ENCODE results near the gene CDH20.
"Not testable (repeated sequence)": the region's sequence is repeated elsewhere in the genome, so short reads cannot be mapped to it uniquely, and the experiment has no call there.

Gene CDH20

GRCh38 chr18:61350578-61350977 is 17.3 kb downstream of the CDH20 start:
- no peak for DNase-seq

GRCh38 chr18:61352059-61352458 is 18.8 kb downstream of the CDH20 start:
- no peak for DNase-seq

- DNase-seq, result no peak
Observed at GRCh38 chr18:61352611-61353010, 19.4 kb downstream of the CDH20 start.

DNA sequence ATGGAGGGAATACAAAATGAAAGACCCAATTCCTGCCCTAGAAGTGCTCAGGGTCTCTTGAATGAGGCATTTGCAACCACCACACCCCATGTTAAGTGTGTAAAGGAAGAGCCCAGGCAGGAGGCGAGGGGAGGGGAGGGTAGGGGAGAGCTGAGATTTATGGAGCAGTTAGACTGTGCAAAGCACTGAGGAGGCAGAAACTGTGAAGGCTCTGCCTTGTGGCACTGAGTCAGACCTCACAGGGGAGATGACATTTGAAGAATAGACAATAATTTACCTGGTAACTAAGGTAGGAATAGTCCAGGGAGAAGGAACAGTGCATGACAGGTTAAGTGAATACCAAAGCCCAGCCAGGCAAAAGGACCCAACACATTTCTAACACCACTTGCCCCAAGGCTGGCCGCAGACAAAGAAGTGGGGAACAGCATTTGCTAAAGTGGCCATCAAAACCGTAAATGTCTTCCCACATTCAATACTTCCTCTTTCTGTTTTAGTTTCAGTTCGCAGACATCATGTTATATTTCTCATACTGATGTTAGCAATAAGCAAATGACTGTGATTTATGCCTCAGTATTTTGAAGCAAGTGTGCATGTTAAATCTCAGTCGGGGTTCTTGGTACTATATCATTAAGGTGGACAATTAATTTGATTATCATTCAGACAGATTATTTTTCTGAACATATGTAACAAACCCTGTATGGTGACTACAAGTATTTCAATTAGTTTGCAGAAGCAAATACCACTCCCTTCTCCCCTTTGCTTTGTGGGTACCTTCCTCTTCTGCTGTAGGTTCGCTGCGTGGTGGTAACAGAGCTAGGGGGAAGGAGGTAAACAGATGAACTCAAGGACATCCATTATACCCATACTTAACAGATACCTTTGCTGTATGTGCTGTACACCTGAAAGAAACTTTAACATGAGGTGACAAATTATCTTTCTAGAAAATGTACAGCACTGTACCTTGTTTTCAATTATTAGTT is 27.5 kb downstream of the CDH20 start:
- no peak for DNase-seq

GRCh38 chr18:61362511-61362910 is 29.3 kb downstream of the CDH20 start:
- no peak for DNase-seq

DNA sequence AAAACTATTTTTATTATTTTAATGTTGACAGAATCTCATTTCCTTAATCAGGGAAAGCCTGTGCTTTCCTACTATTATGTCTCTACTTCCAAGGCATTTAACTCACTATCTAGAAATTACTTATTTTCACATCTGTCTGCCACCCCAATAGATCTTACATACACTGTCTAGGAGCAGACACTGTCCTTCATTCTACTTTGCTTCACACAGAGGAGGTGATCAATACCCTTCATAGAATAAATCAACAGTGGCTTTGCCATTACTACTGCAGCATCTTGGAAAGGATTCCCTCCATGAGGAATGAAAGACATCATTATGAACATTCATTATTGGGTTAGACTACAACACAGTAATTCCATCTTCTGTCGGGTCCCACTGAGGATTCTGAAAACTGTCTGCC is 31.7 kb downstream of the CDH20 start:
- DNase-seq, result no peak

GRCh38 chr18:61368001-61368400 is 34.8 kb downstream of the CDH20 start:
- DNase-seq, result no peak

- DNase-seq, result not testable (repeated sequence)
Observed at GRCh38 chr18:61369671-61370070, 36.4 kb downstream of the CDH20 start.

DNA sequence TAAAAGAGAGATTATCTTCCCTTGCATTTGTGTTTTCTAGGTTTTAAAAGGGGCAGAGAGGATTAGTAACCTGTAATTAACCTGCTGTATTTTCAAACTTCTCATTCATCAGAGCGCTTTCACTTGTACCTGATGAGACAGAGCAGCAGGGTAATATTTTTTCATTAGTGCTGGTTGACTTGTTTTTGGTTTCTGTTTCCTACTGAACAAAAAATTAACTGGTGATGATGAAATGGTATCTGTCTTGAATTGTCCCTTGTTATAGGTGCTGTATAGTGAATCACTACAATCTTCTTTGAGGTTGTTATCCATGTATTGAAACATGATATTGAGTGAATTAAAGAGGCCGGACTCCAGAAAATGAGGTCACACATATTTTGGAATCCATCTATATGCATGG is 37.9 kb downstream of the CDH20 start:
- DNase-seq, result no peak

- DNase-seq, result no peak
Observed at GRCh38 chr18:61379827-61380226, 46.6 kb downstream of the CDH20 start.

GRCh38 chr18:61388010-61388409 is 54.8 kb downstream of the CDH20 start:
- no peak for DNase-seq

- DNase-seq, result no peak
Observed at GRCh38 chr18:61394983-61395382, 61.8 kb downstream of the CDH20 start.

DNA sequence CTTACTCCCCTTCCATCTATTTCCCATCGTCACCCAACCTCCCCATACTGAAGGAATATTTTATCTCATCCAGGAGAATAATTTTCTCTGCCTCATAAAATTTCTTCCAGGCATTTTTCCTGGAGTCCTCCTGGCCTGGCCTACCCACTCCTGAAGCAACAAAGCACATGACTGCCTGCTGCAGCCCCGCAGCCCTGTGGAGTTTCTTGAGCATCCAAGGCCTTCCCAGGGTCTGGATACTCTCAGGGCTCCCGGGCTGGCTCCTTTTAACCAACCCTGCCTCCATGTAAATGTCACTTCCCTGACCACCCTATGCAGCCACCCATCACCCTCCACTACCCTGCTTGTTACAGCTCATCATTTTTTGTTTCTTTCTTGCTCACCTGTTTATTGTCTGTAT is 64.0 kb downstream of the CDH20 start:
- no peak for DNase-seq

DNA sequence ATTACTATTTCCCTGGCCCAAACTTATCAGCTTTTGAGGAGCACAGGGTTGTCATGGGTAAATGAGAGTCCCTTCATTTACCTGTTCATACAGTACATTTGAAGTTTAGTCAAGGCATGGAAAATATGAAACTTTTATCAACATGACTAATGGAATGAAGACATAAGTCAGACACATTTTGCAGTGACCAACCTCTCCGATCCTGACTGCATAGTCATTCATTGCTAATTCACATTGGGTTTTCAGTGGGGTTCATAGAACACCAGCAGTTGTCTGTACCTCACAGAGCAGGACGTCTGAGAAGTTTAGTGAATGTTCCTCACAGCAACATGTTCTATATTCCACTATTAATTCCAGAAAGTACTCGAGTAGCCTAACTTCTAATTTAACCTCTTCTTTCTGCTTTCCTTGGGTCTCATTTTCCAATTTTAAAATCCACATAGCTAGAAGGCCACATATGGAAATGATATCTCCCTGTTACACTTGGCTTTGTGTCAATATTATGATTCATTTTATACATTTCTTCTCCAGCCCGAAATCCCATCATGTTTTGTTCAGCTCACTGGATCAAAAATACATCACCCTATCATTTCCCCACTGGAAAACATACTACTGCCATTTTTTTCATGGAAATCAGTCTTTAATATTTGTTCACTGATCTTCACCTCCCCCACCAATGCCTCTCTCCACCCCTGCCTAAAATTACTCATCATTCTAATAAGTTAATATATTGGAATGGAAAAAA is 65.9 kb downstream of the CDH20 start:
- DNase-seq, result no peak

DNA sequence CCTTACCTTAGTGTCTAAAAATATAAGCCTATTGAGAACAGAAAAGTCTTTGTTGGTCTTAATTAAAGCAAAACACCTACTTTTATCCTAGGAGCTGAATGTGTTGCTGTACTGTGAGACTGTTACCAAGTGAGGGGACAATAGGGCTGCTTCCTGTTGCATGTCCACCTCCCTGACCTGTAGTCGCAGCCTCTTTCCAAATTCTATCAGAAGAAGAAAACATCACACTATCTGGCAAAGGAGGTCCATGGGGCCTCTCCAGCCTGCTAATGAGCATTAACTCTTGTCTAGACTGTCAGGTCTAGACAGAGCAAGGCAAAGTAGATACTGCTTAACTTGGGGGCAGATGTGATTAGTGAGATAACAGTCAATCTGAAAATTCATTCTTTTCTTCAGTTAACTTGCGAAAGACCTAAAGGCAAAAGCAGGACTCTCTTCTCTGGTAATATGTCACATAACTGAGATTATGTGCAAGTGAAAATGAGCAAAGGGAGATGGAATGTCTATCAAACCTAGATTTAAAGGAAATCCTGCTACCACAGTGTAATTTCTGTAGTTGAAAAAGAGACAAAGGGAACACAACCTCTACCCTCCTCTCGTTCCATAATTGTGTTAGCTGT is 66.9 kb downstream of the CDH20 start:
- DNase-seq, result no peak

GRCh38 chr18:61400716-61401115 is 67.5 kb downstream of the CDH20 start:
- DNase-seq, result no peak

DNA sequence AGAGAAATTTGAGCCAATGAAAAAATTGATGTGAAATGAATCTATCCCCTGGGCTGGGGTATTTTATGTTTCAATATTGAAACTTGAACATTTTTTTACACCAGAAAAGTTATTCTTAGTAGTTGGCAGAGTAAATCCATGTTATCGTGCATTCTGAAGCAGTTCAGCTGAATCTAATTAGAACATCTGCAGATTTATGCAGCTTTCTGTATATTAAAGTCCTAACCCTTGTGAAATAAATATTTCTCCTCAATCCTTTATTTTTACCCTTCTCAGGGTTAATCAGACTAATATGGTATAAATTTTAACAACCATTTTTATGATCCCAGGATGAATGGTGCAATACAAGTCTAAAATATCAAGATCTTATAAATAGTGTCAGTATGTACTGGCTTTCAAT is 69.5 kb downstream of the CDH20 start:
- no peak for DNase-seq

GRCh38 chr18:61413396-61413795 is 80.2 kb downstream of the CDH20 start:
- DNase-seq, result no peak

GRCh38 chr18:61414086-61414485 is 80.9 kb downstream of the CDH20 start:
- DNase-seq, result no peak

DNA sequence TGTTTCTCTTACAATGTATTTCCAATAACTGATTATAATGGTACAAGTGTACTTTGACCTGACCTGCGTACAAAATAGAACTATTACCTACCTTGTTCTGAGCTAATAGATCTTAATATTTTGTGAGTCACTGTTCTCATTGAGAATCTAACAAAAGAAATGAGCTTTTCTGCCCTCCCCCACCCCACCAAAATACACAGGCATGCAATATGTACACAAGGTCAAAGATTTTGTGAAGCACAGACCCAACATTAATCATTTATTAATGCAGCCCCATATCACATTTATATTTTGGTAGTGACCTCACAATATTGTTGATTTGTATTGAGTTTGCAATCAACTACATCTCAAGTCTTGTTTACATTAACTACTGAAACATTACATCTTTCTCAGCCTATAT is 86.5 kb downstream of the CDH20 start:
- DNase-seq, result no peak

DNA sequence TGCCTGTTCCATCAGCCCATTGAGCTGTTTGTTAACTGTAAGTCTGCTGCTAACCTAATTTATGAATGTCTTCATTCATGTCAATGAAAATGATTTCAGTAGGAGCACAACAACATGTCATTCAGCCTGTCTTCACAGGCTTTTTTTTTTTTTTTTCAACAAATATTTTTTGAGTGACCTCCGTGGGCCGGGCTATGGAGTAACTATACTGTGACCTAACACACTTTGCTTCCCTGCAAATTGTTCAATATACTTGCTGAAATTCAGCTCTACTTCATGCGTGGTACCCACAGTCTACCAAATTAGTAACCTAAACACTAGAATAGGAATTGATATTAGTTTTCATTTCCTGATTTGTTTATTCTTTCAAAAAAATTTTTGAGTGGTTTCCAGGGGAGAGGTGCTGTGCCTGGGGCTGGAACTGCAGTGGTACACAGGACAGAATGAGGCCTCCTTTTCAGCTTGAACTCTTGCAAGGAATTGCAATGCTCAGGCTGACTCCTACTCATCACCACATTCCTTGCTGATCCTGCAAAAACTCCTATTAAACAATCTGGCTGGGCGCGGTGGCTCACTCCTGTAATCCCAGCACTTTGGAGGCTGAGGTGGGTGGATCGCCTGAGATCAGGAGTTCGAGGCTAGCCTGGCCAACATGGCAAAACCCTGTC is 87.1 kb downstream of the CDH20 start:
- DNase-seq, result no peak

- DNase-seq, result no peak
Observed at GRCh38 chr18:61426492-61427053, 93.3 kb downstream of the CDH20 start.

DNA sequence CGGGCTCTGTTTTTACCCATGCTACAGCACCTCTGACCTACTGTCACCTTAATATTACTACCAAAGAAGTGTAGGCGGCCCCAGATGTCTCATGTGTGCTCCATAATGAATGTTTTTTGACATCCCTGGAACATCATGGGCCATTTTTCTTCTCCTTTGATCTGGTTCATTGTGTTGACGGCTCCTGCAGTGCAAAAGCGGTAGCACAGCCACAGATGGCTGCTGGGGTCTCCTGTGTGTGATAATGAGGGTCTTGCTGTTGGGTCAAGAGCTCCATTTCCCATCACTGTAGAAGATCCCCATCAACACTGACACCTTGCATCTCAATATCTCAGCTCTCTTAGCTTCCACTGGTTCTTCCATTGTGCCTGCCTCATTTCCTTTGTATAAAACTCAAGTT is 95.0 kb downstream of the CDH20 start:
- no peak for DNase-seq

All from cortex of kidney (tissue), 1 donor.